DOHH2 (cell line): Measurements from ENCODE around the gene FBRSL1.

Experiments used
- H3F3A ChIP-seq: fragments of 200-600 bp; sonication (generic), shearing (Covaris generic); 2 replicates; pipeline ENCODE4 v1.6.0; 2016; ENCODE audit warnings: antibody characterized with exemption, mild to moderate bottlenecking; ENCODE audit not compliant: control insufficient read depth, insufficient read depth
- H3K27ac ChIP-seq: fragments of 200-600 bp; sonication (generic); 2 replicates; pipeline ENCODE4 v1.5.1; 2014; ENCODE audit warnings: low read depth, mild to moderate bottlenecking, low read length, moderate library complexity
- H3K27me3 ChIP-seq: fragments of 200-600 bp; sonication (generic); 2 replicates; pipeline ENCODE4 v1.6.1; 2014; ENCODE audit warnings: mild to moderate bottlenecking, low read length, mixed read lengths; ENCODE audit not compliant: control insufficient read depth
- H3K36me3 ChIP-seq: fragments of 200-600 bp; sonication (generic); 2 replicates; pipeline ENCODE4 v1.6.1; 2014; ENCODE audit warnings: mild to moderate bottlenecking, low read length, moderate library complexity, mixed read lengths; ENCODE audit not compliant: control insufficient read depth
- H3K4me1 ChIP-seq: fragments of 200-600 bp; sonication (generic); 2 replicates; pipeline ENCODE4 v1.6.1; 2014; ENCODE audit warnings: mild to moderate bottlenecking, low read length, mixed read lengths; ENCODE audit not compliant: control insufficient read depth
- H3K4me2 ChIP-seq: fragments of 200-600 bp; sonication (generic); 2 replicates; pipeline ENCODE4 v1.6.0; 2014; ENCODE audit warnings: mild to moderate bottlenecking, low read length, moderate library complexity
- H3K4me3 ChIP-seq: fragments of 200-600 bp; sonication (generic); 2 replicates; pipeline ENCODE4 v1.5.1; 2014; ENCODE audit warnings: mild to moderate bottlenecking, low read length, mixed read lengths
- H3K79me2 ChIP-seq: fragments of 200-600 bp; sonication (generic); 2 replicates; pipeline ENCODE4 v1.6.1; 2014; ENCODE audit warnings: mild to moderate bottlenecking, low read length, mixed read lengths; ENCODE audit not compliant: control insufficient read depth
- H3K9me2 ChIP-seq: fragments of 200-600 bp; sonication (generic); replicated peaks from 2 replicates; pipeline ENCODE4 v1.6.1; 2014; ENCODE audit warnings: mild to moderate bottlenecking, low read length, mixed read lengths; ENCODE audit not compliant: control insufficient read depth
- H3K9me3 ChIP-seq: fragments of 200-600 bp; sonication (generic); 2 replicates; pipeline ENCODE4 v1.6.1; 2014; ENCODE audit warnings: antibody characterized with exemption, low read length, mixed read lengths; ENCODE audit not compliant: control insufficient read depth, insufficient read depth
- H4K20me1 ChIP-seq: fragments of 200-600 bp; sonication (generic); 2 replicates; pipeline ENCODE4 v1.6.0; 2014; ENCODE audit warnings: low read depth, mild to moderate bottlenecking, antibody characterized with exemption, low read length, moderate library complexity; ENCODE audit not compliant: control insufficient read depth, insufficient read depth
- EZH2phosphoT487 ChIP-seq: fragments of 200-600 bp; sonication (generic); IDR thresholded peaks from 2 replicates; pipeline ENCODE4 v1.6.1; 2017; ENCODE audit warnings: borderline replicate concordance, mild to moderate bottlenecking, antibody characterized with exemption, low read length, moderate library complexity, mixed read lengths
- TF ChIP-seq, protein P1 (sequence below): fragments of 200-600 bp; sonication (generic); IDR thresholded peaks from one replicate; pipeline ENCODE4 v1.5.1; 2014; ENCODE audit warnings: antibody characterized with exemption, mild to moderate bottlenecking, low read depth, low read length; ENCODE audit not compliant: poor library complexity, severe bottlenecking

The FBRSL1 gene

DNA sequence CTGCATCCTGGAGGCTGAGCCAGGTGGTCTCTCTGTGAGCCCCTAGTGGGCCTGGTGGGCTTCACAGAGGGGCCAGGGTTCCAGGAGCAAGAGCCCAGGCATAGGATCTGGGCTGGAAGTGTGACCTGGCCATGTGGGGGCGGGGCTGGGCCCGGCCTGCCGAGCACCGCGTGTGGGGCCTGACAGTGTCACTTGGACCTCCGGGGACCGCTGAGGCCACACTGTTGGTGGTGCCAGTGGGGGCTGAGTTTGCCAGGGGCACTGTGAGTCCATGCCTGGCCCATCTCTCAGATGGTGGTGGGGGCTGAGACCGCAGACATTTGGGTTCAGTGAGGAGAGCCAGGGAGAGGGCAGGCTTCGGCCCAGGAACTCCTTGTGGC is 5.2 kb downstream of the FBRSL1 start:
- Histone ChIP-seq H3F3A (no peaks in the 10 kb centered on the region), H3K9me3 (no peaks in the 10 kb centered on the region), H3K9me2 (no peaks in the 10 kb centered on the region), H3K27ac (no peak overlapping the region), H3K4me3 (no peak overlapping the region), H3K79me2 (peaks cover 96% of the 10 kb centered on the region), H4K20me1 (peaks cover 34% of the 10 kb centered on the region), H3K27me3 (no peaks in the 10 kb centered on the region), H3K36me3 (peaks cover 5% of the 10 kb centered on the region; the same call in 1 of the 2 replicates), H3K4me1 (peaks cover 24% of the 10 kb centered on the region), H3K4me2 (no peak overlapping the region)
- no peak for TF ChIP-seq EZH2phosphoT487
- TF ChIP-seq, protein P1, sequence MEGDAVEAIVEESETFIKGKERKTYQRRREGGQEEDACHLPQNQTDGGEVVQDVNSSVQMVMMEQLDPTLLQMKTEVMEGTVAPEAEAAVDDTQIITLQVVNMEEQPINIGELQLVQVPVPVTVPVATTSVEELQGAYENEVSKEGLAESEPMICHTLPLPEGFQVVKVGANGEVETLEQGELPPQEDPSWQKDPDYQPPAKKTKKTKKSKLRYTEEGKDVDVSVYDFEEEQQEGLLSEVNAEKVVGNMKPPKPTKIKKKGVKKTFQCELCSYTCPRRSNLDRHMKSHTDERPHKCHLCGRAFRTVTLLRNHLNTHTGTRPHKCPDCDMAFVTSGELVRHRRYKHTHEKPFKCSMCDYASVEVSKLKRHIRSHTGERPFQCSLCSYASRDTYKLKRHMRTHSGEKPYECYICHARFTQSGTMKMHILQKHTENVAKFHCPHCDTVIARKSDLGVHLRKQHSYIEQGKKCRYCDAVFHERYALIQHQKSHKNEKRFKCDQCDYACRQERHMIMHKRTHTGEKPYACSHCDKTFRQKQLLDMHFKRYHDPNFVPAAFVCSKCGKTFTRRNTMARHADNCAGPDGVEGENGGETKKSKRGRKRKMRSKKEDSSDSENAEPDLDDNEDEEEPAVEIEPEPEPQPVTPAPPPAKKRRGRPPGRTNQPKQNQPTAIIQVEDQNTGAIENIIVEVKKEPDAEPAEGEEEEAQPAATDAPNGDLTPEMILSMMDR, result no peak

DNA sequence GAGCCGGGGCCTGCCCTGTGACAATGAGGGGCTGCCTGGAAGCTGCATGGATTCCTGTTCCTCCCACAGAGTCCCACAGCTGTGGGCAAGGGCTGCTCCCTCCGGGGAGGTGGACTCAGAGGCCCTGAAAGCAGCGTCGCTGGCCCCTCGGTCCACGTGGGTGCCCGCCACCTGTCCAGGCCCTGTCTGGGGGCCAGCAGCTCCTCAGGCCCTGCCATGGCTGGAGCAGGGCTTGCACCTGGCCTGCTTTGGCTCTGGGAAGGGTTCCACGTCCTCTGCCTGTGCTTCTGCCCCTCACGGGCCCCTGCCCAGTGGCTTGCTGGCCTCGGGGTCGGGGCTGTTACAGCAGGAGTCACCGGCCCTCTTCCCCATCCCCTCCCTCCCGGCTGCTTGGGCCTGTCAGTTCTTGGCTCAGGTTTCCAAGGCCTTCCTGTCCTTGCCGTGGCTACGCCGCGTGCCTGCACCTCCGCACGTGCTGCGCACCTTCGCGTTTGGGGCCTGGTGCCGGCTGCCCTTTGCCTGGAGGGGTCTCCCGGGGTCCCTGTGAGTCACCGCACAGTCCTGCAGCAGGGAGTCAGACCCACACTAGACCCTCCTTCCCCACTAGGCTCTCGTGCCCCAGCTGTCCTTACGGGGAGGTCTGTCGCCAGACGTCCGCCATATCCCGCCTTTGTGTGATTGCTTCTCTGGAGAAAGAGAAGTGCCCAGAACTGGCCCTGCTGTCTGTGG is 5.8 kb downstream of the FBRSL1 start:
- H3K27ac ChIP-seq, result no peak overlapping the region
- H3K79me2 ChIP-seq, result peaks cover 100% of the 10 kb centered on the region
- H3K36me3 ChIP-seq, result peaks cover 5% of the 10 kb centered on the region; the same call in 1 of the 2 replicates
- H3K9me2 ChIP-seq, result no peaks in the 10 kb centered on the region
- TF ChIP-seq, protein P1, result no peak
- no peak for TF ChIP-seq EZH2phosphoT487
- peaks cover 39% of the 10 kb centered on the region for H4K20me1 ChIP-seq
- H3K9me3 ChIP-seq, result no peaks in the 10 kb centered on the region
- H3K4me3 ChIP-seq, result no peak overlapping the region
- no peak overlapping the region for H3K4me2 ChIP-seq
- peaks cover 26% of the 10 kb centered on the region for H3K4me1 ChIP-seq
- H3K27me3 ChIP-seq, result no peaks in the 10 kb centered on the region
- no peaks in the 10 kb centered on the region for H3F3A ChIP-seq

GRCh38 chr12:132496358-132496669 is 6.4 kb downstream of the FBRSL1 start:
- no peaks in the 10 kb centered on the region for H3K27me3 ChIP-seq
- no peaks in the 10 kb centered on the region for H3F3A ChIP-seq
- H3K4me3 ChIP-seq, result no peak overlapping the region
- no peaks in the 10 kb centered on the region for H3K9me3 ChIP-seq
- H4K20me1 ChIP-seq, result peaks cover 38% of the 10 kb centered on the region
- H3K27ac ChIP-seq, result no peak overlapping the region
- H3K4me2 ChIP-seq, result no peak overlapping the region
- H3K79me2 ChIP-seq, result peaks cover 100% of the 10 kb centered on the region
- TF ChIP-seq, protein P1, result no peak
- TF ChIP-seq EZH2phosphoT487, result no peak
- no peaks in the 10 kb centered on the region for H3K9me2 ChIP-seq
- H3K36me3 ChIP-seq, result peaks cover 4% of the 10 kb centered on the region; the same call in 1 of the 2 replicates
- H3K4me1 ChIP-seq, result peaks cover 21% of the 10 kb centered on the region
